ENCODE results near the gene H2BK1. TPM values are rescaled to one million over a fixed set of nuclear protein-coding genes. Genes with fewer than 3 reads are reported as not detected.

The H2BK1 gene
- total RNA-seq, 1 donor from 2014 or later: not detected

DNA sequence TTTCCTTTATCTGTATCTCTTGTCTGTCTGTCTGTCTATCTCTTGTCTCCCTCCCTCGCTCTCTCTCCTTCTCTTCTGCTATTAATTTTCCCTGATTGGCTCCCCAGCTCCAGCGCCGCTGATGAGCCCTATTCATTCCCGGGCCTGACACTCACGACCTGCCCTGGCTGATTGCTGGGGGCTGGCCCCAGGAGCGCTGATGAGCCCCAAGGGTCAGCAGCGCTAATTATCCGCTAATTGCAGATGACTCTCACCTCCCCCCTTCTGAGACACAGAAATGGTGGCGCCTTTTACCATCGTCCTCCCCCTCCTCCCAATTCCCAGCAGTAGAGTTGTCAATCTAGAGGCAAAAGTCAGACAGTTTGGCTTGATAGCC, 41.5 kb downstream of the H2BK1 start:
- Histone ChIP-seq H3K4me1 (peaks cover 51% of the 10 kb centered on the region), H3K9me3 (replicated peaks) (no peaks in the 10 kb centered on the region), H3K36me3 (no peaks in the 10 kb centered on the region), H3K27ac (replicated peaks) (no peak overlapping the region), H3K4me3 (no peak overlapping the region), H3K27me3 (ENCODE audit: low read depth) (peaks cover 62% of the 10 kb centered on the region)
- TF ChIP-seq CTCF (IDR thresholded peaks at IDR 0.05; ENCODE audit: borderline replicate concordance): no peak
- intact Hi-C loops (cut with micrococcal nuclease): no loop called here
- DNase-seq: no peak

DNA sequence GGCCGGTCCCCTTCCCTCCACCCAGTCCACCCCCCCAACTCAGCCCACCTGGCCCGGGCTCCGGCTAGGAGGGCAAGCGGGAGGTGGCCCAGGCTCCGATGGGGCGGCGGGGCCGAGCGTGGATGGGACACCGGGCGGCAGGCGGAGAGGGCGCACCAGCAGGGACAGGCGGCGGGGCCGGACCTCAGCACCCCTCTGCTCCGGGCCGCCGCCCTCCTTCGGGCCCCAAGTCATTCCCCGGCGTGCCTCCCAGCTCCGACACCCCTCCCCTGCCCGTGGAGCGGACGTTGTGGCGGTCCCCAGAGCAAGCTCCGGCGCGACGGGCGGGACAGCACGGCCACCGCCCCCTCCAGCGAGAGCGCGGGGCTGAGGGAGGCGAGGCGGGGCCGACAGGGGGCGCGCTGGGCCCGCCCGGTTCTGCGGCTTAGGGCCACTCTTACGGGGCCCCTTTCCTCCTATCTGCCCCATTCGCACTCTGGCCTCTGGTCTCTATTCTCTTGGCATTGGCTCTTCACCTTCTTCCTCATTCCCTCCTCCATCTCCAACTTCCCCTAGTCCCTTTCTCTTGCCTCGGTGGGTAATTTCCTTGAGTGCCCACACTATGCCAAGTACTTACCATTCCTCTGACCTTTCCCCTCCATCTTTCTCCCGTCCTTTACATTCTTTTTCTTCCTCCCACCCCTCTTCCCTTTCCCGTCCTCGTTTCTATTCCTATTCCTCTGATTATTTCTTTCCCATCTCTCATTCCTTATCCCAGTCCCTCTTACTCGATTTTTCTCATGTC, 42.1 kb downstream of the H2BK1 start:
- H3K27me3 ChIP-seq (ENCODE audit: low read depth): peaks cover 58% of the 10 kb centered on the region
- DNase-seq: no peak
- intact Hi-C loops (cut with micrococcal nuclease): no loop called here

GRCh38 chr7:151167197-151167961, 42.9 kb downstream of the H2BK1 start, which contains the start of gene GBX1:
Gene GBX1 (minus strand): TSS chr7:151167694. CDS start chr7:151167548, 146 bp downstream.
- no peaks in the 10 kb centered on the region for H3K9me3 ChIP-seq (replicated peaks)
- peak within 1 kb of the TSS; percentile 66 for H3K4me3 ChIP-seq
- H3K27me3 ChIP-seq (ENCODE audit: low read depth): peaks cover 61% of the 10 kb centered on the region
- DNase-seq: no peak
- H3K27ac ChIP-seq (replicated peaks): no peak within 1 kb of the TSS
- TF ChIP-seq CTCF (IDR thresholded peaks at IDR 0.05; ENCODE audit: borderline replicate concordance): peak; percentile 44
- intact Hi-C loops (cut with micrococcal nuclease): no loop called here
- H3K36me3 ChIP-seq: no peaks in the 10 kb centered on the region
- peaks cover 50% of the 10 kb centered on the region for H3K4me1 ChIP-seq

More for the DNA sequence above, 42.1 kb downstream of the H2BK1 start:
- H3K4me1 ChIP-seq: peaks cover 51% of the 10 kb centered on the region
- peak overlapping the region; percentile 66 for H3K4me3 ChIP-seq
- peak; percentile 74 for TF ChIP-seq CTCF (IDR thresholded peaks at IDR 0.05; ENCODE audit: borderline replicate concordance)
- no peaks in the 10 kb centered on the region for H3K36me3 ChIP-seq
- H3K9me3 ChIP-seq (replicated peaks): no peaks in the 10 kb centered on the region
- H3K27ac ChIP-seq (replicated peaks): no peak overlapping the region

- no peak overlapping the region for H3K27ac ChIP-seq (replicated peaks)
- H3K9me3 ChIP-seq (replicated peaks): no peaks in the 10 kb centered on the region
- no peak for DNase-seq
- peaks cover 43% of the 10 kb centered on the region for H3K4me1 ChIP-seq
- TF ChIP-seq CTCF (IDR thresholded peaks at IDR 0.05; ENCODE audit: borderline replicate concordance): no peak
- intact Hi-C loops (cut with micrococcal nuclease): no loop called here
- H3K4me3 ChIP-seq: peak overlapping the region; percentile 66
- no peaks in the 10 kb centered on the region for H3K36me3 ChIP-seq
- H3K27me3 ChIP-seq (ENCODE audit: low read depth): peaks cover 64% of the 10 kb centered on the region
Measured at GRCh38 chr7:151166629-151167196, 43.6 kb downstream of the H2BK1 start.

- intact Hi-C loops (cut with micrococcal nuclease): no loop called here
- no peak for TF ChIP-seq CTCF (IDR thresholded peaks at IDR 0.05; ENCODE audit: borderline replicate concordance)
- H3K36me3 ChIP-seq: no peaks in the 10 kb centered on the region
- H3K27ac ChIP-seq (replicated peaks): no peak overlapping the region
- no peak overlapping the region for H3K4me3 ChIP-seq
- H3K9me3 ChIP-seq (replicated peaks): no peaks in the 10 kb centered on the region
- peaks cover 2% of the 10 kb centered on the region for H3K4me1 ChIP-seq
- H3K27me3 ChIP-seq (ENCODE audit: low read depth): peaks cover 33% of the 10 kb centered on the region
- no peak for DNase-seq
Measured at GRCh38 chr7:151161757-151162156, 48.5 kb downstream of the H2BK1 start.

Other genes starting within 250 kb of the H2BK1 start
- gene KCNH2, start 232.2 kb downstream of the H2BK1 start, total RNA-seq: 94.1 TPM
- 12.6 TPM for gene NOS3, start 219.5 kb downstream of the H2BK1 start, total RNA-seq
- not detected for gene ATG9B, start 186.0 kb downstream of the H2BK1 start, total RNA-seq
- 28.3 TPM for gene ABCB8, start 182.0 kb downstream of the H2BK1 start, total RNA-seq
- 5.3 TPM for gene ASIC3, start 162.0 kb downstream of the H2BK1 start, total RNA-seq
- gene CDK5, start 152.6 kb downstream of the H2BK1 start, total RNA-seq: 9.6 TPM
- gene SLC4A2, start 150.9 kb downstream of the H2BK1 start, total RNA-seq: 62.9 TPM
- gene FASTK, start 129.7 kb downstream of the H2BK1 start, total RNA-seq: 75.7 TPM
- 30.1 TPM for gene TMUB1, start 127.0 kb downstream of the H2BK1 start, total RNA-seq
- 51.0 TPM for gene AGAP3, start 124.0 kb downstream of the H2BK1 start, total RNA-seq
- 1.9 TPM for gene GBX1, start 42.8 kb downstream of the H2BK1 start, total RNA-seq
- gene ASB10, start 23.2 kb downstream of the H2BK1 start, total RNA-seq: 35.4 TPM
- 30.5 TPM for gene ABCF2, start 16.7 kb upstream of the H2BK1 start, total RNA-seq
- 17.3 TPM for gene CHPF2, start 22.0 kb upstream of the H2BK1 start, total RNA-seq
- gene SMARCD3, start 38.2 kb upstream of the H2BK1 start, total RNA-seq: 104 TPM
- 39.5 TPM for gene NUB1, start 131.3 kb upstream of the H2BK1 start, total RNA-seq
- gene WDR86, start 199.6 kb upstream of the H2BK1 start, total RNA-seq: 0.16 TPM
- 0.41 TPM for gene CRYGN, start 229.7 kb upstream of the H2BK1 start, total RNA-seq